Stimulated activated CD8-positive, alpha-beta memory T cell treated with anti-CD3 and anti-CD28 coated beads, Interleukin-12 subunit alpha, Interleukin-12 subunit beta, amount 100 ng/mL, for 1 hour (primary cell): ENCODE results near the gene ACTL10.
A peak's percentile ranks its signal among the peaks of the same experiment; 100 is the strongest.
"Not testable (repeated sequence)": the region's sequence is repeated elsewhere in the genome, so short reads cannot be mapped to it uniquely, and the experiment has no call there.

Source experiments
- DNase-seq: peaks from one replicate; pipeline ENCODE4 v3.0.0-alpha.2; 2020; ENCODE audit warnings: low read depth

The ACTL10 gene

GRCh38 chr20:33666293-33667244, at the start of gene ACTL10:
TSS of gene ACTL10 (plus strand) at chr20:33666943. CDS start at chr20:33667498, 555 bp downstream.
- peak; percentile 60 for DNase-seq

- no peak for DNase-seq
These were observed 44.9 kb upstream of the ACTL10 start for GRCh38 chr20:33621717-33622400.

GRCh38 chr20:33622705-33623365, 43.9 kb upstream of the ACTL10 start:
- no peak for DNase-seq

- no peak for DNase-seq
These were observed 42.3 kb upstream of the ACTL10 start for GRCh38 chr20:33624399-33624798.

GRCh38 chr20:33626190-33626589, 40.6 kb upstream of the ACTL10 start:
- DNase-seq, result no peak

- DNase-seq, result no peak
These were observed 39.0 kb upstream of the ACTL10 start for GRCh38 chr20:33627577-33628216.

GRCh38 chr20:33629533-33629932, 37.2 kb upstream of the ACTL10 start:
- DNase-seq, result no peak

- DNase-seq, result no peak
These were observed 36.8 kb upstream of the ACTL10 start for GRCh38 chr20:33629979-33630378.

- no peak for DNase-seq
These were observed 36.2 kb upstream of the ACTL10 start for GRCh38 chr20:33630507-33630906.

GRCh38 chr20:33631910-33632309, 34.8 kb upstream of the ACTL10 start:
- not testable (repeated sequence) for DNase-seq

- no peak for DNase-seq
These were observed 31.4 kb upstream of the ACTL10 start for GRCh38 chr20:33635341-33635740.

- no peak for DNase-seq
These were observed 30.0 kb upstream of the ACTL10 start for GRCh38 chr20:33636776-33637175.

- DNase-seq, result no peak
These were observed 26.5 kb upstream of the ACTL10 start for GRCh38 chr20:33640287-33640686.

GRCh38 chr20:33644313-33645071, 22.3 kb upstream of the ACTL10 start:
- no peak for DNase-seq

GRCh38 chr20:33645072-33645358, 21.7 kb upstream of the ACTL10 start:
- DNase-seq, result no peak

GRCh38 chr20:33645396-33645795, 21.3 kb upstream of the ACTL10 start:
- DNase-seq, result no peak

GRCh38 chr20:33646191-33646590, 20.6 kb upstream of the ACTL10 start:
- DNase-seq, result no peak

- DNase-seq, result not testable (repeated sequence)
These were observed 19.7 kb upstream of the ACTL10 start for GRCh38 chr20:33646959-33647602.

GRCh38 chr20:33647603-33648395, 18.9 kb upstream of the ACTL10 start:
- DNase-seq, result no peak

- no peak for DNase-seq
These were observed 18.2 kb upstream of the ACTL10 start for GRCh38 chr20:33648396-33649004.
